Esophagus muscularis mucosa (tissue), 4 donors: Measurements from ENCODE around the gene KTN1. TPM values are rescaled to one million over a fixed set of nuclear protein-coding genes. Genes with fewer than 3 reads are reported as not detected.

Experiments
- DNase-seq: peaks from one replicate; pipeline ENCODE4 v3.0.0-alpha.2; 2017; ENCODE audit errors: extremely low spot score
- H3K27ac ChIP-seq, 4 donors: fragments of 200-600 bp; sonication (generic); replicated peaks in 1 of 4; 1 replicate in 3 of 4; 2 replicates in 1 of 4; pipeline ENCODE4 v1.5.1; 2016 to 2019; ENCODE audit warnings: mild to moderate bottlenecking in 1 of 4
- H3K27me3 ChIP-seq, 4 donors: fragments of 200-600 bp; sonication (generic); one replicate each; pipeline versions ENCODE4 v1.5.1 to v1.6.0; 2016 to 2019
- H3K36me3 ChIP-seq, 4 donors: fragments of 200-600 bp; sonication (generic); one replicate each; pipeline ENCODE4 v1.5.1; 2016 to 2019
- H3K4me1 ChIP-seq, 4 donors: fragments of 200-600 bp; sonication (generic); one replicate each; pipeline ENCODE4 v1.5.1; 2016 to 2019
- H3K4me3 ChIP-seq, 4 donors: fragments of 200-600 bp; sonication (generic); 1 replicate in 2 of 4; 2 replicates in 2 of 4; pipeline ENCODE4 v1.5.1; 2016 to 2019; ENCODE audit warnings: mild to moderate bottlenecking in 4 of 4, moderate library complexity in 1 of 4
- H3K9me3 ChIP-seq, 4 donors: fragments of 200-600 bp; sonication (generic); 1 replicate in 3 of 4; 2 replicates in 1 of 4; pipeline ENCODE4 v1.5.1; 2016 to 2019
- CTCF ChIP-seq, 3 experiments: fragments of 200-600 bp in 2 of 3; fragments of 450-650 bp in 1 of 3; sonication (generic) in 2 of 3; IDR thresholded peaks; one replicate each; pipeline ENCODE4 v1.5.1; 2017 to 2019; ENCODE audit warnings: antibody characterized with exemption in 3 of 3, mild to moderate bottlenecking in 2 of 3, moderate library complexity in 1 of 3
- EP300 ChIP-seq: sonication (generic); formaldehyde crosslinking; IDR thresholded peaks from one replicate; pipeline ENCODE4 v1.6.1; 2017; ENCODE audit warnings: antibody characterized with exemption
- POLR2A ChIP-seq: fragments of 450-650 bp; IDR thresholded peaks from one replicate; pipeline ENCODE4 v1.6.1; 2017; ENCODE audit warnings: antibody characterized with exemption, moderate library complexity, mild to moderate bottlenecking, low read depth
- POLR2AphosphoS5 ChIP-seq, 2 donors: sonication (generic); formaldehyde crosslinking; IDR thresholded peaks; one replicate each; pipeline ENCODE4 v1.6.1; 2017; ENCODE audit warnings: antibody characterized with exemption in 2 of 2
- WGBS: methylation state at CpG from one replicate; pipeline ENCODE4 v1.1.5; 2018; 5-methylcytosine and 5-hydroxymethylcytosine counted together
- intact Hi-C: fragments of 100-400 bp; cut with DNase I; formaldehyde crosslinking; loops from one replicate; pipeline ENCODE4 v1.15.1; 2023
- total RNA-seq, 4 donors: library from RNA; depleted of rRNA; stranded (reverse); fragments of >200 nt; gene quantifications; one replicate each; pipeline versions ENCODE4 v1.1.0 to v1.2.1, GENCODE V29; 2016

The KTN1 gene
- total RNA-seq, 4 donors from 2014 or later, result 137 to 151 (median 146) TPM

GRCh38 chr14:55661029-55661428 is 81.0 kb downstream of the KTN1 start:
- no peaks in the 10 kb centered on the region for H3K9me3 ChIP-seq
- intact Hi-C loops, result no loop called here
- no peaks in the 10 kb centered on the region for H3K27me3 ChIP-seq
- peaks cover 4 to 9% (median 7%) of the 10 kb centered on the region in 4 donors for H3K4me1 ChIP-seq
- peaks cover 23 to 74% (median 48%) of the 10 kb centered on the region in 4 donors for H3K36me3 ChIP-seq
- no peak overlapping the region for H3K27ac ChIP-seq
- no peak for TF ChIP-seq EP300
- no peak for TF ChIP-seq POLR2A
- no peak for TF ChIP-seq POLR2AphosphoS5 (IDR thresholded peaks at IDR 0.05)
- DNase-seq, result no peak
- no peak overlapping the region for H3K4me3 ChIP-seq

- TF ChIP-seq POLR2AphosphoS5 (IDR thresholded peaks at IDR 0.05), result no peak
- TF ChIP-seq EP300, result no peak
- no peak for TF ChIP-seq CTCF (IDR thresholded peaks at IDR 0.05)
- TF ChIP-seq POLR2A, result no peak
- no peaks in the 10 kb centered on the region for H3K9me3 ChIP-seq
- DNase-seq, result no peak
- peaks cover 12 to 63% (median 34%) of the 10 kb centered on the region in 4 donors for H3K36me3 ChIP-seq
- no peaks in the 10 kb centered on the region for H3K27me3 ChIP-seq
- H3K4me3 ChIP-seq, result no peak overlapping the region
- intact Hi-C loops, result no loop called here
- peaks cover 4 to 9% (median 7%) of the 10 kb centered on the region in 4 donors for H3K4me1 ChIP-seq
- WGBS, result 88% methylated on average over 5 of the region's 5 CpGs
- no peak overlapping the region for H3K27ac ChIP-seq
Observed at GRCh38 chr14:55662752-55663151, 82.7 kb downstream of the KTN1 start.

GRCh38 chr14:55665067-55665675 is 85.2 kb downstream of the KTN1 start:
- H3K4me3 ChIP-seq, result no peak overlapping the region
- H3K4me1 ChIP-seq, result peaks cover 4 to 9% (median 7%) of the 10 kb centered on the region in 4 donors
- no peaks in the 10 kb centered on the region for H3K9me3 ChIP-seq
- no peak overlapping the region for H3K27ac ChIP-seq
- intact Hi-C loops, result no loop called here
- WGBS, result 89% methylated on average over 4 of the region's 4 CpGs
- no peak for TF ChIP-seq POLR2A
- TF ChIP-seq CTCF (IDR thresholded peaks at IDR 0.05), result no peak
- no peak for TF ChIP-seq EP300
- TF ChIP-seq POLR2AphosphoS5 (IDR thresholded peaks at IDR 0.05), result no peak
- peaks cover 15 to 48% (median 24%) of the 10 kb centered on the region in 4 donors for H3K36me3 ChIP-seq
- H3K27me3 ChIP-seq, result no peaks in the 10 kb centered on the region
- DNase-seq, result no peak

- H3K27me3 ChIP-seq, result no peaks in the 10 kb centered on the region
- no peak for DNase-seq
- H3K4me1 ChIP-seq, result no peaks in the 10 kb centered on the region
- WGBS, result 89% methylated on average over 2 of the region's 2 CpGs
- H3K36me3 ChIP-seq, result peaks cover 14 to 52% (median 37%) of the 10 kb centered on the region in 4 donors
- no peaks in the 10 kb centered on the region for H3K9me3 ChIP-seq
- TF ChIP-seq POLR2A (no peak), POLR2AphosphoS5 (IDR thresholded peaks at IDR 0.05) (no peak), EP300 (no peak), CTCF (IDR thresholded peaks at IDR 0.05) (no peak)
- H3K27ac ChIP-seq, result no peak overlapping the region
- intact Hi-C loops, result no loop called here
- H3K4me3 ChIP-seq, result no peak overlapping the region
Observed at GRCh38 chr14:55667801-55668200, 87.8 kb downstream of the KTN1 start.

GRCh38 chr14:55671641-55672040 is 91.6 kb downstream of the KTN1 start:
- H3K4me3 ChIP-seq, result no peak overlapping the region
- TF ChIP-seq CTCF (IDR thresholded peaks at IDR 0.05) (no peak), EP300 (no peak)
- no peak overlapping the region for H3K27ac ChIP-seq
- H3K27me3 ChIP-seq, result no peaks in the 10 kb centered on the region
- intact Hi-C loops, result no loop called here
- no peak for DNase-seq
- peaks cover 13 to 70% (median 51%) of the 10 kb centered on the region in 4 donors for H3K36me3 ChIP-seq
- no peaks in the 10 kb centered on the region for H3K4me1 ChIP-seq
- WGBS, result 89% methylated on average over 2 of the region's 2 CpGs
- no peaks in the 10 kb centered on the region for H3K9me3 ChIP-seq
